Trophoblast cell (in vitro differentiated cells and primary cell): Measurements from ENCODE around the gene GRIA2.
"Not testable (repeated sequence)": the region's sequence is repeated elsewhere in the genome, so short reads cannot be mapped to it uniquely, and the experiment has no call there.

Source experiments
- DNase-seq, 2 donors: peaks; one replicate each; pipeline ENCODE4 v3.0.0-alpha.2; 2016
- H2AFZ ChIP-seq: 2 replicates; pipeline ENCODE4 v1.6.1; 2013; ENCODE audit warnings: low read length, moderate library complexity, mild to moderate bottlenecking; ENCODE audit not compliant: insufficient read depth, poor library complexity
- H2AK5ac ChIP-seq: 2 replicates; pipeline ENCODE4 v1.6.1; 2013; ENCODE audit warnings: mild to moderate bottlenecking, low read length
- H2BK120ac ChIP-seq: 2 replicates; pipeline ENCODE4 v1.6.1; 2013; ENCODE audit warnings: low read length, mild to moderate bottlenecking, moderate library complexity; ENCODE audit not compliant: insufficient read depth, poor library complexity
- H2BK12ac ChIP-seq: 2 replicates; pipeline ENCODE4 v1.6.1; 2013; ENCODE audit warnings: mild to moderate bottlenecking, low read length, moderate library complexity
- H2BK5ac ChIP-seq: 2 replicates; pipeline ENCODE4 v1.6.1; 2013; ENCODE audit warnings: low read length, low read depth, moderate library complexity, mild to moderate bottlenecking; ENCODE audit not compliant: poor library complexity
- H3K14ac ChIP-seq: 2 replicates; pipeline ENCODE4 v1.6.1; 2013; ENCODE audit warnings: mild to moderate bottlenecking, low read length
- H3K18ac ChIP-seq: 2 replicates; pipeline ENCODE4 v1.6.1; 2013; ENCODE audit warnings: mild to moderate bottlenecking, low read length
- H3K23ac ChIP-seq: 2 replicates; pipeline ENCODE4 v1.6.1; 2013; ENCODE audit warnings: low read length
- H3K27ac ChIP-seq: 2 replicates; pipeline ENCODE4 v1.5.1; 2013; ENCODE audit warnings: low read depth, mild to moderate bottlenecking, inconsistent platforms, low read length, moderate library complexity
- H3K27me3 ChIP-seq: 2 replicates; pipeline ENCODE4 v1.6.1; 2013; ENCODE audit warnings: inconsistent platforms, mild to moderate bottlenecking, low read length, moderate library complexity; ENCODE audit not compliant: insufficient read depth
- H3K36me3 ChIP-seq, 2 experiments: 1 replicate in 1 of 2; 2 replicates in 1 of 2; pipeline ENCODE4 v1.6.1; 2013; ENCODE audit warnings: low read length in 2 of 2, mild to moderate bottlenecking in 2 of 2, moderate library complexity in 1 of 2; ENCODE audit not compliant: insufficient read depth in 2 of 2, control insufficient read depth in 1 of 2
- H3K4ac ChIP-seq: 2 replicates; pipeline ENCODE4 v1.6.1; 2013; ENCODE audit warnings: low read depth, mild to moderate bottlenecking, low read length, moderate library complexity
- H3K4me1 ChIP-seq, 2 experiments: 1 replicate in 1 of 2; 2 replicates in 1 of 2; pipeline ENCODE4 v1.6.1; 2013; ENCODE audit warnings: low read length in 2 of 2, mild to moderate bottlenecking in 2 of 2, moderate library complexity in 1 of 2; ENCODE audit not compliant: insufficient read depth in 2 of 2, control insufficient read depth in 1 of 2
- H3K4me2 ChIP-seq: 2 replicates; pipeline ENCODE4 v1.6.1; 2013; ENCODE audit warnings: inconsistent platforms, mild to moderate bottlenecking, low read length, moderate library complexity
- H3K4me3 ChIP-seq: 2 replicates; pipeline ENCODE4 v1.5.1; 2013; ENCODE audit warnings: mild to moderate bottlenecking, low read depth, low read length, inconsistent platforms
- H3K79me1 ChIP-seq: one replicate; pipeline ENCODE4 v1.6.1; 2013; ENCODE audit warnings: low read length
- H3K79me2 ChIP-seq: 2 replicates; pipeline ENCODE4 v1.6.1; 2013; ENCODE audit warnings: low read length, mild to moderate bottlenecking; ENCODE audit not compliant: control insufficient read depth, insufficient read depth, poor library complexity
- H3K9ac ChIP-seq: 2 replicates; pipeline ENCODE4 v1.6.1; 2013; ENCODE audit warnings: mild to moderate bottlenecking, low read length
- H3K9me3 ChIP-seq: 2 replicates; pipeline ENCODE4 v1.6.1; 2013; ENCODE audit warnings: low read depth, mild to moderate bottlenecking, control low read depth, inconsistent platforms, low read length; ENCODE audit not compliant: insufficient read depth
- H4K12ac ChIP-seq: 2 replicates; pipeline ENCODE4 v1.6.1; 2013; ENCODE audit warnings: low read depth, mild to moderate bottlenecking, low read length, moderate library complexity
- H4K8ac ChIP-seq: 2 replicates; pipeline ENCODE4 v1.6.1; 2013; ENCODE audit warnings: low read depth, mild to moderate bottlenecking, low read length, moderate library complexity
- H4K91ac ChIP-seq: one replicate; pipeline ENCODE4 v1.6.1; 2013; ENCODE audit warnings: low read depth, mild to moderate bottlenecking, low read length, moderate library complexity
- WGBS: extraction: QIAGEN DNeasy Blood & Tissue Kit; methylation state at CpG from one replicate; pipeline ENCODE4 v1.1.7; 2013; ENCODE audit warnings: missing lambda C conversion rate; ENCODE audit not compliant: insufficient read length, insufficient coverage; ENCODE audit errors: extremely low coverage; 5-methylcytosine and 5-hydroxymethylcytosine counted together

GRIA2 gene

GRCh38 chr4:157246964-157247363 lies 26.4 kb downstream of the GRIA2 start:
- Histone ChIP-seq H3K4me2 (no peak overlapping the region), H3K79me2 (no peaks in the 10 kb centered on the region), H3K9ac (no peak overlapping the region), H2AK5ac (no peak overlapping the region), H3K4me3 (no peak overlapping the region), H3K27me3 (no peaks in the 10 kb centered on the region), H3K4me1 (no peaks in the 10 kb centered on the region), H2BK120ac (no peak overlapping the region), H3K18ac (no peak overlapping the region), H3K36me3 (no peaks in the 10 kb centered on the region), H3K4ac (no peak overlapping the region), H3K14ac (no peak overlapping the region), H3K79me1 (no peaks in the 10 kb centered on the region), H2AFZ (no peak overlapping the region), H2BK5ac (no peak overlapping the region), H4K8ac (no peak overlapping the region), H3K9me3 (no peaks in the 10 kb centered on the region), H4K12ac (no peak overlapping the region), H3K27ac (no peak overlapping the region), H2BK12ac (no peak overlapping the region), H4K91ac (no peak overlapping the region), H3K23ac (no peak overlapping the region)
- DNase-seq = no peak

GRCh38 chr4:157258165-157258564 lies 37.6 kb downstream of the GRIA2 start:
- H2BK120ac ChIP-seq, H3K18ac ChIP-seq, H3K27me3 ChIP-seq, H3K23ac ChIP-seq, H3K14ac ChIP-seq, H4K91ac ChIP-seq, DNase-seq, H2BK5ac ChIP-seq, H3K27ac ChIP-seq, H3K36me3 ChIP-seq, H3K4ac ChIP-seq, H4K8ac ChIP-seq, H3K79me2 ChIP-seq, H3K4me3 ChIP-seq, H3K9me3 ChIP-seq, H2AK5ac ChIP-seq, H3K79me1 ChIP-seq, H3K4me2 ChIP-seq, H3K4me1 ChIP-seq, H2AFZ ChIP-seq, H3K9ac ChIP-seq, H2BK12ac ChIP-seq, H4K12ac ChIP-seq: not testable (repeated sequence)
- WGBS = no CpG with 5 or more reads among the region's 6 CpGs

- no CpG with 5 or more reads among the region's 2 CpGs for WGBS
- no peak overlapping the region for H3K4me3 ChIP-seq
- no peak overlapping the region for H4K91ac ChIP-seq
- no peak overlapping the region for H3K18ac ChIP-seq
- H2AK5ac ChIP-seq = no peak overlapping the region
- no peak for DNase-seq
- H2BK5ac ChIP-seq = no peak overlapping the region
- no peaks in the 10 kb centered on the region for H3K79me2 ChIP-seq
- H3K4ac ChIP-seq = no peak overlapping the region
- no peak overlapping the region for H3K14ac ChIP-seq
- H3K4me1 ChIP-seq = no peaks in the 10 kb centered on the region
- H4K8ac ChIP-seq = no peak overlapping the region
- no peak overlapping the region for H3K27ac ChIP-seq
- no peak overlapping the region for H3K23ac ChIP-seq
- H3K27me3 ChIP-seq = no peaks in the 10 kb centered on the region
- H2BK12ac ChIP-seq = no peak overlapping the region
- no peaks in the 10 kb centered on the region for H3K79me1 ChIP-seq
- no peak overlapping the region for H3K4me2 ChIP-seq
- no peak overlapping the region for H2BK120ac ChIP-seq
- no peaks in the 10 kb centered on the region for H3K36me3 ChIP-seq
- no peak overlapping the region for H4K12ac ChIP-seq
- H3K9me3 ChIP-seq = no peaks in the 10 kb centered on the region
- H3K9ac ChIP-seq = no peak overlapping the region
- no peak overlapping the region for H2AFZ ChIP-seq
These were observed 44.8 kb downstream of the GRIA2 start for GRCh38 chr4:157265281-157265680.

GRCh38 chr4:157270108-157270507 lies 49.6 kb downstream of the GRIA2 start:
- no peak overlapping the region for H3K14ac ChIP-seq

More at GRCh38 chr4:157270108-157270507, 49.6 kb downstream of the GRIA2 start:
- H3K4ac ChIP-seq = no peak overlapping the region
- no peak overlapping the region for H3K18ac ChIP-seq
- H4K91ac ChIP-seq = no peak overlapping the region
- no peaks in the 10 kb centered on the region for H3K27me3 ChIP-seq
- H2AFZ ChIP-seq = no peak overlapping the region
- no peak overlapping the region for H3K27ac ChIP-seq
- no peaks in the 10 kb centered on the region for H3K4me1 ChIP-seq
- H3K79me2 ChIP-seq = no peaks in the 10 kb centered on the region
- H2BK12ac ChIP-seq = no peak overlapping the region
- no peak overlapping the region for H3K9ac ChIP-seq
- H2BK120ac ChIP-seq = no peak overlapping the region
- no peak overlapping the region for H3K23ac ChIP-seq
- no peak overlapping the region for H3K4me2 ChIP-seq
- no peak overlapping the region for H2AK5ac ChIP-seq
- no CpG with 5 or more reads among the region's 2 CpGs for WGBS
- H2BK5ac ChIP-seq = no peak overlapping the region
- no peak overlapping the region for H4K8ac ChIP-seq
- no peaks in the 10 kb centered on the region for H3K79me1 ChIP-seq
- no peak overlapping the region for H4K12ac ChIP-seq
- no peak for DNase-seq
- no peak overlapping the region for H3K4me3 ChIP-seq
- H3K9me3 ChIP-seq = no peaks in the 10 kb centered on the region
- no peaks in the 10 kb centered on the region for H3K36me3 ChIP-seq
